Endothelial cell of hepatic sinusoid (primary cell): ENCODE results near the gene RDH11.
"Not testable (repeated sequence)": the region's sequence is repeated elsewhere in the genome, so short reads cannot be mapped to it uniquely, and the experiment has no call there.

Source experiments
- in situ Hi-C: cut with HindIII; loops from 2 replicates; pipeline ENCODE4 v1.10.0; 2017; ENCODE audit warnings: low sequenced_read_pairs

RDH11 gene

GRCh38 chr14:67695394-67695949 lies at the start of gene RDH11:
Gene RDH11 (minus strand): TSS chr14:67695764. CDS start chr14:67695703, 61 bp downstream.
- in situ Hi-C loops, result no loop called here

- in situ Hi-C loops, result no loop called here
Observed at GRCh38 chr14:67744046-67744445, 48.5 kb upstream of the RDH11 start.

DNA sequence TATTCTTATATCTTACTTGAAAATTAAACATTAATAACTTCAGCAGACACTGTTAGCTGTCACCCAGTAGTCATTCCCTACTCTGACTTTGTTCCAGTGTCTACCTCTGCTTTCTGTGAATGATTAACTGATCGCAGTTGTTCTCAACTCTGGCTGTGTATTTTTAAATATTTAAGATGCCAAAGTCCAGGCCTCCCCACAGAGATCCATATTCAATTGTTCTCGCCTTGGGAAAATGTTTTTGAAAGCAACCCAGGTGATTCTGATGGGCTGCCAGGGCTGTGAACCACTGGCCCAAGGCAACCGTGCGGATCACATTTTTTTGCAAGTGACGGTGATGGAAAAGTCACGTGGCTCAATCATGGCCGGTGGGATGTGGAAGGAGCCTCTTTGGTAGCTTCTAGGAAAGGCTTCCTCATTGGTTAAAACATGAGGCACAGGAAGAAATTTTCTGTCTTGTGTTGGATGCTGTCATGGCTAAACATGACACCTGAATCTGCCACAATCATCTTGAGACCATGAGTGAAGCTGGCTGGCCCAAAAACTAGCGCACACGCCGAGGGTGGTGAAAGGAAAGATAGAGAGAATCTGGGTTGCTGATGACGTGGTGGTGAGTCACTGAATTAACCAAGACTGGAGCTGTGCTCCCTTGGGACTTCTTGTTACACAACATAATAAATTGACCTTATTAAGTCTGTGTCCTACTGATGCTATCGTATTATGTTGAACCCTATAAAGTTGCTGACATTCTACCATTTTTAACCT lies 43.4 kb upstream of the RDH11 start:
- in situ Hi-C loops, result no loop called here

GRCh38 chr14:67736771-67737170 lies 41.2 kb upstream of the RDH11 start:
- in situ Hi-C loops, result no loop called here

DNA sequence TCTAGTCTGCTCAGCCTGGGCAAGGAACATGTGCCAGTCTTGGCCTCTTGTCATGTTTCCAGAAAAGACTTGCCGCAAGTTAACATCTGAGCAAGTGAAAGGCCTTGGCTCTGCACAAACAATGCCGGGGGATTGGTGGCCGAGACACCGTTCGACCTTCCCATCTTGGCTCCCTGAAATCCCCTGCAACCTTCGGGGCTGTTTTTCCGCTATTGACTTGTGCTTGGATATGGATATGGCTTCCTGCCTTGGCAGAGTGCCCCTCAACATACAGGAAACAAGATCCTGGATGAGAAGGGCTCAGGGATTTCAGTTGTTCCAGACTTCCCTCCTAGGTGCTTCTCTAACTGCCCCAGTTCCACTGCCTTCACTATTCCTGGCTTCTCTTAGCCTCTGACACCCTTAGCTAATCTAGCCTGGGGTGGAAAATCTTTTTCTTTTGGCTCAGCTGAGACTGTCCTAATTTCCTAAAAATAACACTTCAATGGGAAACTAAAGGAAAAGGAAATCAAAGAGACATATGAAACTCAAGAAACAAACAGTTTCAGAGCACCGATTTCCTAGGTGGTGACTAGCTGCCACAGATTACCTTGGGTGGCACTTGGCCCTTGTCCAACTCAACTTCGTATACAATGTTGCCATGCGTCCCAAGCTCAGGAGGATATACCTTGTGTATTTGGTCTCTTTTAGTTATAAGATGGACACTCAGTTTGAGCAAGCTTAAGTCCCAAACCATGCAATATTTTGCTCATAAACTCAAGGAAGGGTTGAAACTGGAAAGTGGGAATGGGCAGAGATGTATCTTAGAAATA lies 40.0 kb upstream of the RDH11 start:
- in situ Hi-C loops, result no loop called here

DNA sequence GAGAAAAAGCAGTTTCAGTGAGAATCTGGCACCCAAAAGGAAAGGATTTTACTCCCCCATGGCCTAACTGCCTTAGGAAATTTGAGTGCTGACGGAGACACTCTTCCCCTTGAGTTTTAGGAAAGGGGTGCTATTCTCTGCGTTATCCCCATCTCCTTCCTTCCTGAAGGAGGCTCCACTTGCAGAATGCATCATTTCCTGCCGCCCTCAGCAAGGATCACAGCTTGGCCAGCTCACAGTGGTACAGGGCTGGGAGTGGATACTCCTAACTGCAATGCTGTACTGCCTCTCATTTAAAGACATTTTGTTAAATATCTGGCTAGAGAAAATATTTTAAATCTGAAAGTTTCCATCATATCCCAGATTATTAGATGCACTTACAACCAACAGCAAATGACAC lies 39.1 kb upstream of the RDH11 start:
- in situ Hi-C loops, result no loop called here

DNA sequence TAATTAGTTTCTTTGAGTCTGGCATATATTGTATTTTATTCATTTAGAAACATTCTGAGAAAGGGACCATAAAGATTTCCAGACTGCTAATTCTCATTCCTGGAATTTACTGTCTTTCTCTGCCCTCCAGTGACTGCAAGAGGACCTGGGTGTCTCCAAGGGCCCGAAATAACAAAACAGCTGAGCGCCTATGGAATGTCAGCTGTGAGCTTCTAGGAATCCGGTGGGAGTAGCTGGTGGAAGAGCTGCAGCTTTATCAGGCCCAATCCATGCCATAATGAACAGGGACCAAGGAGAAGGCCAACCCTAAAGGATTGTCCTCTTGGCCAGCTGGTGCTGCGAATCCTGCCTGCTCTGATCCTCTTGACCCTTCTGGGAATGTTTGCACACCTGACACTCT lies 38.1 kb upstream of the RDH11 start:
- in situ Hi-C loops, result no loop called here

DNA sequence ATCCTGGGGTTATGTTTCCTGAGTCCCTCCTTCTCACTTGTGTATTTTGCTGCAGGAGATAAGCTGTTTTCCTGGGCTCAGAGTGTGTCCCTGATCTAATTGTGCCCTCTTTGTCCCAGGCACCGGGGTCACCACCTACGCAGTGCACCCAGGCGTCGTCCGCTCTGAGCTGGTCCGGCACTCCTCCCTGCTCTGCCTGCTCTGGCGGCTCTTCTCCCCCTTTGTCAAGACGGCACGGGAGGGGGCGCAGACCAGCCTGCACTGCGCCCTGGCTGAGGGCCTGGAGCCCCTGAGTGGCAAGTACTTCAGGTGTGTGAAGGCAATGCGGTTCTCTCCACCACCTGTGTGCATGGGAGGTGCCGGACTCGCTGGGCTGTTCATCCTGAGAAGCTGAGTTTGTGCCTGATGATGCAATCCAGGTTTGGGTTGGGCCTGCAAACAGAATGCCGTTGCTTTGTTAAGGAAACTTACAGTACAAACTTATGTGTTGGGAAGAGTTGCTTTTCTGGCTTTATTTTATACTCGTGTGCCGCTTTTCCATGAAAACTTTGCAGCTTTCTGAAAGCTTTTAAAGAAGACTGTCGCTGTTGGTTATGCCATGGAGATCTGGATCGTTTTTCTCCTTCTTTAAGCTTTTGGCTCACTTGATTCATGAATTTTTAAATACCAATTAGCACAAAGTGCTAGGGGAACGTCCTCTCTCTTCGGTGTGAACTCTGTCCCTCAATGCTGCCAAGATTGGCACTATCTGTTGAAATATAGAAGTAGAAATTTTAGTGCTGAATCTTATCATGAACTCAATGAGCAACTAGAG lies 33.7 kb upstream of the RDH11 start:
- in situ Hi-C loops, result no loop called here

DNA sequence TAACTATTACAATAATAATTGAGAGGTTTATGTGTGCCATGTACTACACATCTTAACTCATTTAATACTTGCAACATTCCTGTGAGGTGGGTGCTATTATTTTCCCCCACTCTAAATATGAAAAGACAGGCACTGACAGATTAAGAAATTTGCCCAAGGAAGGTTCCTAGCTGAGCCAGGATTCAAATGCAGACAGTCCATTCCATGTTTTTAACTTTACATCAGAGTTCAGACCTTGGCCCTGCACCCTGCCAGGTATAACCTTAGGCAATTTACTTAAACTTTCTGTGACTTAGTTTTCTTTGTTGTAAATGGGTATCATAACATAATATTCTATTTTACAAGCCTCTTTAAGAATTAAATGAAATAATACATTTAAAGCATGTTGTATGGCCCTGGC lies 32.7 kb upstream of the RDH11 start:
- in situ Hi-C loops, result no loop called here

- in situ Hi-C loops, result no loop called here
Observed at GRCh38 chr14:67727361-67727760, 31.8 kb upstream of the RDH11 start.

DNA sequence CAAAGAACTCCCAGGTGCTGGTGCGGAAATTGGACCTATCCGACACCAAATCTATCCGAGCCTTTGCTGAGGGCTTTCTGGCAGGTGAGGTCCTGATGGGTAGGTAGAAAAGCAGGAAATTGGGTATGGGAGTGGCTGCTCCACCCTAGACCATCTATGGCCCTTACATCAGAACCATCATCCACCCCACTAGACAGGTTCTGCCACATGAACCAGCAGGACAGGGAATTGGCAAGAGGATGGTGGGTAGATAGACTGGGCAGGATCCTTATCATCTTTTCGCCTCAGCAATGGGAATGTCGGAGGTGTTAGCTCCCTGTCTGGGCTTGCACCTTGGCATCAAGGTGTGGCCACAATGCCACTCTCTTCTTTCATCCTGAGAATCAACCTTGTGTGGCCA lies 29.6 kb upstream of the RDH11 start:
- in situ Hi-C loops, result no loop called here

- in situ Hi-C loops, result no loop called here
Observed at GRCh38 chr14:67722293-67722692, 26.7 kb upstream of the RDH11 start.

GRCh38 chr14:67721875-67722274 lies 26.3 kb upstream of the RDH11 start:
- in situ Hi-C loops, result no loop called here

DNA sequence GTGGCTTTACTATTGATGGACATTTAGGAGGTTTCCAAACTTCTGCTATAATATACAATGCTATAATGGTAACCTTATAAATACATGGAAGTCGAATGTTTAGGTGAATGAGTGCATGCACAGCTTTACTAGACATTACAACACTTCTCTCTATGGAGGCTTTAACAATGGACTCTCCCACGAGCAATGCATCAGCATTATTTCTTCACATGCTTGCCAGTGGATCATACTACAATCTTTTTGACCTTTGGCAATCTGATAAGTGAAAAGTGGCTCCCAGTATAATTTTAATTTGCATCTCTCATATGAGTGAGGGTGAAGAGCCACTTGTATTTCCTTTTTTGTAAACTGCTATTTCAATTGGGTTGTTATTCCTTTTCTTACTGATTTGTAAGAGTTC lies 24.3 kb upstream of the RDH11 start:
- in situ Hi-C loops, result no loop called here

DNA sequence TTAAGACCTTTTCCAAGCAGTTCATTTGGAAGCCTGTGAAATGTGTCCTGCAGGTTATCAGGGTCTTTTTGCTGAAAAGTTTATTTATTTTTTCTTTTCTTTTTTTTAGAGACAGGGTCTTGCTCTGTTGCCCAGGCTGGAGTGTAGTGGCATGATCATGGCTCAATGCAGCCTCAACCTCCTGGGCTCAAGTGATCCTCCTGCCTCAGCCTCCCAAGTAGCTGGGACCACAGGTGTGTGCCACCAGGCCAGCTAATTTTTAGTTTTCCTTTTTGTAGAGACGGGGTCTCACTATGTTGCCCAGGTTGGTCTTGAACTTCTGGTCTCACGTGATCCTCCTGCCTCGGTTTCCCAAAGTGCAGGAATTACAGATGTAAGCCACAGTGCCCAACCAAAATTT lies 23.8 kb upstream of the RDH11 start:
- in situ Hi-C loops, result not testable (repeated sequence)

GRCh38 chr14:67718265-67718664 lies 22.7 kb upstream of the RDH11 start:
- in situ Hi-C loops, result no loop called here

- in situ Hi-C loops, result no loop called here
Observed at GRCh38 chr14:67717048-67717447, 21.5 kb upstream of the RDH11 start.

DNA sequence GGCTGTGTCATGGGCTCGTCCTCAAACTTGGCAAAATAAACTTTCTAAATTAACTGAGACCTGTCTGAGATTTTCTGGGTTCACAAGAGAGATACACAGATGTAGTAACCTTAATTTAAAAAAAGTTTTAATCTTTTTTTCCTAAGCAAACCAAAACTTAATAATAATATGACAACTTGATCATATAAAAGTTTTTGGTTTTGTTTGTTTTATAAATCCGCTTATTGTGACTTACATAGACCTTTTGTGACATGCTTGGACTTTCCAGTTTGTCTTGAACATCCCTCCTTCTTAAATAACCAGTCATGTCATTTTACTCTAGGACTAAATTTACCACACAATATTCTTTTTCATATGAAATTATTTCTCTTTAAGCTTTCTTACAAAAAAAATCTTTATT lies 14.6 kb upstream of the RDH11 start:
- in situ Hi-C loops, result no loop called here

DNA sequence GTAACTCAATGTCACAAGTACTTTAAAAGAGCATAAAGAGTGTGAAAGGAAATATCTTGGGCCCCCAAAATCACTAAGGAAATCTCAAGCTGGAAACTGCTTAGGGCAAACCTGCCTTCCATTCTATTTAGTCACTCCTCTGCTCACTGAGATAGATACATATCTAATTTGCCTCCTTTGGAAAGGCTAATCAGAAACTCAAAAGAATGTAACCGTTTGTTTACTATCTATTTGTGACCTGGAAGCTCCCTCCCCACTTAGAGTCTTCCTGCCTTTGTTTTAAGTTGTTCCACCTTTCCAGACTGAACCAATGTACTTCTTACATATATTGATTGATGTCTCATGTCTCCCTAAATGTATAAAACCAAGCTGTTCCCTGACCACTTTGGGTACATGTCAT lies 14.2 kb upstream of the RDH11 start:
- in situ Hi-C loops, result not testable (repeated sequence)

- in situ Hi-C loops, result not testable (repeated sequence)
Observed at GRCh38 chr14:67709346-67709745, 13.8 kb upstream of the RDH11 start.

DNA sequence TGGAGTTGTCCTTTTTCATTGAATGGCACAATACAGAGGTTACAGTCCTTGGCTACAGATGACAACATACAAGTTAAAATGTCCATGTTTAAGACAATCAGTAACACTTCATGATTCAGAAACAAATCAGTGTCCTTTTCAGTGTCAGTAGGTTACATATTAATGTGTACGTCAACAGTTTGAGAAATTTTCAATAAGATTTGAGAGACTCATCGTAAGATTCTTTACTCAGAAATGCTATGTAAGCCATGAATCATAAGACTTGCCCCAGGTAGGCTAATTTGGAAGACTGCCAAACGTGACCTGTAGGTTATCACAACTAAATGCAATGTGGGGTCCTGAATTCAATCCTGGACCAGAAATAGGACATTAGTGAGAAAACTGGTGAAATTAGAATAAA lies 9.6 kb upstream of the RDH11 start:
- in situ Hi-C loops, result no loop called here
